ENCODE data around the gene TADA2A.

Gene TADA2A

GRCh38 chr17:37463039-37463438 lies 56.4 kb downstream of the TADA2A start:
- DNase-seq, result no peak

GRCh38 chr17:37465069-37465616 lies 58.5 kb downstream of the TADA2A start:
- no peak for DNase-seq

GRCh38 chr17:37466471-37466870 lies 59.8 kb downstream of the TADA2A start:
- no peak for DNase-seq

GRCh38 chr17:37470181-37470580 lies 63.5 kb downstream of the TADA2A start:
- no peak for DNase-seq

GRCh38 chr17:37475731-37476420 lies 69.2 kb downstream of the TADA2A start:
- no peak for DNase-seq

GRCh38 chr17:37476431-37477120 lies 69.9 kb downstream of the TADA2A start:
- no peak for DNase-seq

GRCh38 chr17:37478187-37478586 lies 71.5 kb downstream of the TADA2A start:
- DNase-seq, result no peak

- no peak for DNase-seq
Observed at GRCh38 chr17:37479025-37479424, 72.3 kb downstream of the TADA2A start.

- DNase-seq, result no peak
Observed at GRCh38 chr17:37480427-37480826, 73.7 kb downstream of the TADA2A start.

- DNase-seq, result no peak
Observed at GRCh38 chr17:37481001-37481665, 74.4 kb downstream of the TADA2A start.

- DNase-seq, result no peak
Observed at GRCh38 chr17:37483311-37484039, 76.8 kb downstream of the TADA2A start.

GRCh38 chr17:37485938-37486570 lies 79.4 kb downstream of the TADA2A start:
- no peak for DNase-seq

GRCh38 chr17:37488009-37488604 lies 81.4 kb downstream of the TADA2A start:
- no peak for DNase-seq

- DNase-seq, result peak in 1 of 2 experiments; percentile 24
Observed at GRCh38 chr17:37488607-37489196, 82.0 kb downstream of the TADA2A start.

- DNase-seq, result peak in 1 of 2 experiments; percentile 24
Observed at GRCh38 chr17:37489197-37490001, 82.7 kb downstream of the TADA2A start, which contains the start of gene DUSP14. Gene DUSP14 (plus strand): TSS chr17:37489891. CDS start chr17:37512273, 22,382 bp downstream.

GRCh38 chr17:37490022-37490587 lies 83.4 kb downstream of the TADA2A start:
- DNase-seq, result no peak

GRCh38 chr17:37490638-37491614 lies 84.2 kb downstream of the TADA2A start:
- no peak for DNase-seq

GRCh38 chr17:37492167-37492566 lies 85.5 kb downstream of the TADA2A start:
- DNase-seq, result no peak
